ENCODE data around the gene AKAP9. TPM values are rescaled to one million over a fixed set of nuclear protein-coding genes. Genes with fewer than 3 reads are reported as not detected.

AKAP9 gene
- total and polyA plus RNA-seq, 2 donors (not counting 3 experiments of a cell fraction or from before 2014, with no cell fraction given): 9.5 to 51.6 TPM

GRCh38 chr7:92052159-92052558 lies 111.5 kb downstream of the AKAP9 start:
- Histone ChIP-seq H3K27me3 (ENCODE audit: control insufficient read depth in 2 of 2, insufficient read depth in 2 of 2, low read length in 2 of 2) (no peaks in the 10 kb centered on the region), H4K20me1 (replicated peaks; ENCODE audit: control insufficient read depth, extremely low read depth, insufficient read depth, low read length) (no peaks in the 10 kb centered on the region), H3K9ac (replicated peaks; ENCODE audit: extremely low read depth, insufficient read depth, low read length) (no peak overlapping the region), H3K79me2 (ENCODE audit: control insufficient read depth, insufficient read depth, low read length) (no peaks in the 10 kb centered on the region), H3K9me3 (replicated peaks; ENCODE audit: control insufficient read depth, insufficient read depth, low read length) (no peaks in the 10 kb centered on the region), H3K9me1 (replicated peaks; ENCODE audit: control insufficient read depth, extremely low read depth, insufficient read depth, low read length) (no peaks in the 10 kb centered on the region), H3K4me3 (replicated peaks in 1 of 3; ENCODE audit: insufficient read depth in 1 of 3, low read depth in 1 of 3, low read length in 3 of 3) (no peak overlapping the region), H3K36me3 (ENCODE audit: control insufficient read depth in 2 of 2, extremely low read depth in 1 of 2, insufficient read depth in 2 of 2, low read length in 2 of 2) (peaks cover 0 to 4% of the 10 kb centered on the region in 2 experiments), H3K4me2 (ENCODE audit: insufficient read depth, low read length) (no peak overlapping the region), H2AFZ (ENCODE audit: low read depth, low read length) (no peak overlapping the region), H3K4me1 (ENCODE audit: control insufficient read depth, extremely low read depth, insufficient read depth, low read length) (no peaks in the 10 kb centered on the region), H3K27ac (ENCODE audit: insufficient read depth, low read depth, low read length) (no peak overlapping the region)
- BruUV-seq (replicated peaks): no TSS peak
- intact Hi-C loops (cut with micrococcal nuclease) (no loop called here), dilution Hi-C loops (cut with MboI; ENCODE audit: extremely low pct_ligation_motif_present, low sequenced_read_pairs) (no loop called here)
- CTCF ChIA-PET: no interaction called here
- FAIRE-seq: no peak
- TF ChIP-seq POLR2AphosphoS5 (IDR thresholded peaks at IDR 0.05; ENCODE audit: insufficient read depth, low read depth, low read length): no peak
- TF ChIP-seq, protein P1, sequence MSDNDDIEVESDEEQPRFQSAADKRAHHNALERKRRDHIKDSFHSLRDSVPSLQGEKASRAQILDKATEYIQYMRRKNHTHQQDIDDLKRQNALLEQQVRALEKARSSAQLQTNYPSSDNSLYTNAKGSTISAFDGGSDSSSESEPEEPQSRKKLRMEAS (IDR thresholded peaks at IDR 0.05; ENCODE audit: insufficient read depth, insufficient read length): no peak
- no peak for TF ChIP-seq FOS (IDR thresholded peaks at IDR 0.05; ENCODE audit: borderline replicate concordance, insufficient read depth, low read length)
- TF ChIP-seq POLR2A (IDR thresholded peaks at IDR 0.05; ENCODE audit: low read depth, low read length): no peak
- TF ChIP-seq MYC (IDR thresholded peaks at IDR 0.05; ENCODE audit: low read depth, low read length): no peak
- TF ChIP-seq CTCF (IDR thresholded peaks at IDR 0.05; ENCODE audit: extremely low read depth in 1 of 2, insufficient read depth in 1 of 2, low read depth in 1 of 2, low read length in 2 of 2): no peak
- TF ChIP-seq EZH2 (IDR thresholded peaks at IDR 0.05; ENCODE audit: borderline replicate concordance, low read depth, low read length, severe bottlenecking): no peak
- TF ChIP-seq JUN (IDR thresholded peaks at IDR 0.05; ENCODE audit: borderline replicate concordance, insufficient read depth, insufficient read length, low read depth): no peak
- no peak for TF ChIP-seq GATA2 (IDR thresholded peaks at IDR 0.05; ENCODE audit: insufficient read depth, insufficient read length, low read depth, low read length)
- POLR2A ChIA-PET: no interaction called here
- no peak for DNase-seq (ENCODE audit: low read depth, low spot score)

Data from endothelial cell of umbilical vein (primary cell).